WTC11 (cell line): ENCODE data around the gene PLA2G5. TPM values are rescaled to one million over a fixed set of nuclear protein-coding genes. Genes with fewer than 3 reads are reported as not detected.

Source experiments
- ATAC-seq: fragments of 200-7000 bp; cut with Tn5 transposase; 2 replicates; pipeline ENCODE4 v1.10.0; 2021; ENCODE audit warnings: mild to moderate bottlenecking, moderate library complexity
- CTCF ChIA-PET: fragments of 300-600 bp; sonication (Branson Sonifier 250); formaldehyde crosslinking; loops from one replicate; lab custom pipeline; 2021; ENCODE audit warnings: antibody characterized with exemption; lab: Charles Lee
- POLR2A ChIA-PET: fragments of 350-600 bp; sonication (Branson Sonifier 250); formaldehyde crosslinking; loops from one replicate; lab custom pipeline; 2021; ENCODE audit warnings: antibody characterized with exemption; lab: Charles Lee
- DNase-seq: peaks from one replicate; pipeline ENCODE4 v3.0.0; 2021; ENCODE audit warnings: low spot score
- H3K27ac Mint-ChIP-seq: 2 replicates; pipeline ENCODE4 v1.8.0; 2021; ENCODE audit warnings: mixed read lengths
- H3K27me3 Mint-ChIP-seq: 2 replicates; pipeline ENCODE4 v1.8.0; 2021; ENCODE audit warnings: low read depth, mild to moderate bottlenecking, moderate library complexity, mixed read lengths
- H3K36me3 Mint-ChIP-seq: 2 replicates; pipeline ENCODE4 v1.8.0; 2021; ENCODE audit warnings: mixed read lengths
- H3K4me1 Mint-ChIP-seq: 2 replicates; pipeline ENCODE4 v1.8.0; 2022; ENCODE audit warnings: mixed read lengths
- H3K4me3 Mint-ChIP-seq: 2 replicates; pipeline ENCODE4 v1.8.0; 2021; ENCODE audit warnings: mild to moderate bottlenecking, moderate library complexity, mixed read lengths
- H3K9me3 Mint-ChIP-seq: 2 replicates; pipeline ENCODE4 v1.8.0; 2021; ENCODE audit warnings: mixed read lengths
- CREB1 ChIP-seq: sonication (generic); formaldehyde crosslinking; IDR thresholded peaks from 2 replicates; pipeline ENCODE4 v1.8.0; 2023; ENCODE audit warnings: mild to moderate bottlenecking, missing genetic modification reagents
- CREM ChIP-seq: sonication (generic); formaldehyde crosslinking; IDR thresholded peaks from 2 replicates; pipeline ENCODE4 v1.8.1; 2022; ENCODE audit warnings: mild to moderate bottlenecking, missing genetic modification reagents, moderate library complexity
- ELF4 ChIP-seq: sonication (generic); formaldehyde crosslinking; IDR thresholded peaks from 2 replicates; pipeline ENCODE4 v1.8.1; 2022; ENCODE audit warnings: low read depth, mild to moderate bottlenecking, moderate library complexity, missing genetic modification reagents
- FOXP1 ChIP-seq: sonication (generic); formaldehyde crosslinking; IDR thresholded peaks from 2 replicates; pipeline ENCODE4 v1.8.0; 2022; ENCODE audit warnings: missing genetic modification reagents, mild to moderate bottlenecking, moderate library complexity, borderline replicate concordance
- GABPB1 ChIP-seq: sonication (generic); formaldehyde crosslinking; IDR thresholded peaks from 2 replicates; pipeline ENCODE4 v1.8.1; 2023; ENCODE audit warnings: mild to moderate bottlenecking, missing genetic modification reagents
- GRHL2 ChIP-seq: fragments of 250-450 bp; sonication (Bioruptor Pico); IDR thresholded peaks from 2 replicates; pipeline ENCODE4 v1.8.0; 2022; ENCODE audit warnings: mild to moderate bottlenecking, moderate library complexity; ENCODE audit not compliant: insufficient replicate concordance, severe bottlenecking
- MYBL2 ChIP-seq: sonication (generic); formaldehyde crosslinking; IDR thresholded peaks from 2 replicates; pipeline ENCODE4 v1.8.1; 2023; ENCODE audit warnings: mild to moderate bottlenecking, moderate library complexity, missing genetic modification reagents
- NR1H2 ChIP-seq: sonication (generic); formaldehyde crosslinking; IDR thresholded peaks from 2 replicates; pipeline ENCODE4 v1.9.0; 2021; ENCODE audit warnings: mild to moderate bottlenecking, moderate library complexity, missing genetic modification reagents
- NR2C2 ChIP-seq: sonication (generic); formaldehyde crosslinking; IDR thresholded peaks from 2 replicates; pipeline ENCODE4 v1.8.0; 2022; ENCODE audit warnings: mild to moderate bottlenecking, missing genetic modification reagents
- SOX15 ChIP-seq: fragments of 250-450 bp; sonication (Bioruptor Pico); IDR thresholded peaks from 2 replicates; pipeline ENCODE4 v1.9.0; 2021; ENCODE audit warnings: mild to moderate bottlenecking
- ZNF423 ChIP-seq: fragments of 250-450 bp; sonication (Bioruptor Pico); IDR thresholded peaks from 2 replicates; pipeline ENCODE4 v2.1.2; 2022; ENCODE audit warnings: mild to moderate bottlenecking, moderate library complexity
- ZNF671 ChIP-seq: fragments of 250-450 bp; sonication (Bioruptor Pico); IDR thresholded peaks from 2 replicates; pipeline ENCODE4 v1.8.0; 2021; ENCODE audit warnings: mild to moderate bottlenecking
- total RNA-seq: library from RNA; stranded (reverse); gene quantifications from 3 replicates; pipeline ENCODE4 v1.2.3, GENCODE V29; 2021
- TF ChIP-seq, protein P1 (sequence below): sonication (generic); formaldehyde crosslinking; IDR thresholded peaks from 2 replicates; pipeline ENCODE4 v1.8.1; 2023; ENCODE audit warnings: mild to moderate bottlenecking, missing genetic modification reagents, borderline replicate concordance
- TF ChIP-seq, protein P2 (sequence below): sonication (generic); formaldehyde crosslinking; IDR thresholded peaks from 2 replicates; pipeline ENCODE4 v1.8.0; 2022; ENCODE audit warnings: mild to moderate bottlenecking, missing genetic modification reagents
- TF ChIP-seq, protein P3 (sequence below): fragments of 250-450 bp; sonication (Bioruptor Pico); IDR thresholded peaks from 2 replicates; pipeline ENCODE4 v1.9.0; 2021; ENCODE audit warnings: moderate library complexity, mild to moderate bottlenecking, inconsistent platforms, borderline replicate concordance
- TF ChIP-seq, protein P4 (sequence below): sonication (generic); formaldehyde crosslinking; IDR thresholded peaks from 2 replicates; pipeline ENCODE4 v1.8.1; 2022; ENCODE audit warnings: missing genetic modification reagents, borderline replicate concordance
- TF ChIP-seq, protein P5 (sequence below): sonication (generic); formaldehyde crosslinking; IDR thresholded peaks from 2 replicates; pipeline ENCODE4 v1.8.0; 2022; ENCODE audit warnings: mild to moderate bottlenecking, missing genetic modification reagents
- TF ChIP-seq, protein P6 (sequence below): sonication (generic); formaldehyde crosslinking; conservative IDR thresholded peaks from 2 replicates; pipeline ENCODE4 v1.8.1; 2022; ENCODE audit warnings: mild to moderate bottlenecking, missing genetic modification reagents

Gene PLA2G5
- total RNA-seq, 1 experiment from 2014 or later, result not detected

DNA sequence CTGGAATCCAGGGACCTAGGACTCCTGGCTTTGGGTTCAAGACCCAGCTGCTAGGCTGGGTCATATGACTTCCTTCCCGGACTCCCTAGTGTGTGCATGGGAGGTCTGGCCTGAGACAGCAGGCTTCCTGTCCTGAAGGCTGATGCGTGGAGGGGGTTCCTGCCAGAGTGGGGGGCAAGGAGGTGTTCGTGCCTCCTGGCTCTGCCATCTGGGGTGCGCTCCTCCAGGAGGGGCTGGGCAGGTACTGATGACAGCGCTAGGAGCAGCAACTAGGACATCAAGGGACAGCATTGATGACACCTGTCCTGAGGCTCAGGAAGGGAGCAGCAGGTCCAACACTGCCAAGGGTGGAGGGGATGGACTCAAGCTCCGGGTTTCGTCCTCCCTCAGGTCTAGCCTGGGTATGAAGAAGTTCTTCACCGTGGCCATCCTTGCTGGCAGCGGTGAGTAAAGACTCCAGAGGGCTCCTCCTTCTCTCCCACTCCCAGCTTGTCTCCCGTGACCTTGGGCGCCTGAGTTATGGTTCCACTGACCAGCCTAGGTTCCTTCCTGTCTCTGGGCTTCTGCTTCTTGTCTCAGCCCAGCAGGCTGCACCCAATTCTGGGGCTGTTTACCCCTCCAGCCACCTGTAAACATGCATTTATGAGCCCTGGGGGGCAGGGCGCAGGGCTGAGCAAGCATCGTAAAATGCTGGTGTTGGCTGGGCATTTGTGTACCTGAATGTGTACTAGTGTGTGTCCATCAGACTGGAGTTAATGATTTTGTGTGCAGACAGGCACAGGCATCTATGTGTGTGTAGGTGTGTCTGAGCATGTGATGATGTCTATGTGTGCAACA is 70.0 kb downstream of the PLA2G5 start:
- DNase-seq, result no peak
- TF ChIP-seq CREB1 (CRISPR knock-in tag) (no peak), NR2C2 (no peak)
- ATAC-seq, result no peak
- H3K27me3 Mint-ChIP-seq, result 0 out of 2 replicates have a peak, but pooled peaks cover 3% of the 10 kb centered on the region
- H3K9me3 Mint-ChIP-seq, result peaks cover 11% of the 10 kb centered on the region
- peaks cover 8% of the 10 kb centered on the region for H3K36me3 Mint-ChIP-seq
- H3K4me3 Mint-ChIP-seq, result no peak overlapping the region
- H3K4me1 Mint-ChIP-seq, result no peaks in the 10 kb centered on the region
- POLR2A ChIA-PET, result no interaction called here
- CTCF ChIA-PET, result no interaction called here
- no peak overlapping the region; the same call in 1 of the 2 replicates for H3K27ac Mint-ChIP-seq

DNA sequence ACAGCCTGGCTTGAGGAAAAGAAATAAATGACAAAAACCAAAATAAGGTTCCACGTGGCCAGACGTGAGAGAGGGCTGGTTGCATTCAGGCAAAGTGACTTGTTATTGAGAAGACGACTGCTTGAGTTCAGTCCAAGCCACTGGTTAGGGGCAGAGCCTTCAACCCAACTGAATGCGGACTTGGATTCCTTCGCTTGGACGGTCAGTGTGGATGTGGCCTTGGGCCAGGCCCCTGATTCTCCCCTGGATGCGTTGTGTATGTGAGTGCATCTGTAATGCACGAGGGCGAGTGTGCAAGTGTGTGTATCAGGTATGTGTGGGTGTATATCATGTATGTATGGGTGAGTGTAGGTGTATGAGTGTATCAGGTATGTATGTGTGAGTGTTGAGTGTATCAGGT is 71.0 kb downstream of the PLA2G5 start:
- Mint-ChIP-seq H3K4me1 (no peaks in the 10 kb centered on the region), H3K27me3 (0 out of 2 replicates have a peak, but pooled peaks cover 3% of the 10 kb centered on the region), H3K9me3 (peaks cover 11% of the 10 kb centered on the region), H3K4me3 (no peak overlapping the region), H3K36me3 (peaks cover 8% of the 10 kb centered on the region), H3K27ac (no peak overlapping the region)
- DNase-seq (no peak), ATAC-seq (no peak)
- CTCF ChIA-PET, result no interaction called here
- POLR2A ChIA-PET, result no interaction called here
- TF ChIP-seq, protein P1, sequence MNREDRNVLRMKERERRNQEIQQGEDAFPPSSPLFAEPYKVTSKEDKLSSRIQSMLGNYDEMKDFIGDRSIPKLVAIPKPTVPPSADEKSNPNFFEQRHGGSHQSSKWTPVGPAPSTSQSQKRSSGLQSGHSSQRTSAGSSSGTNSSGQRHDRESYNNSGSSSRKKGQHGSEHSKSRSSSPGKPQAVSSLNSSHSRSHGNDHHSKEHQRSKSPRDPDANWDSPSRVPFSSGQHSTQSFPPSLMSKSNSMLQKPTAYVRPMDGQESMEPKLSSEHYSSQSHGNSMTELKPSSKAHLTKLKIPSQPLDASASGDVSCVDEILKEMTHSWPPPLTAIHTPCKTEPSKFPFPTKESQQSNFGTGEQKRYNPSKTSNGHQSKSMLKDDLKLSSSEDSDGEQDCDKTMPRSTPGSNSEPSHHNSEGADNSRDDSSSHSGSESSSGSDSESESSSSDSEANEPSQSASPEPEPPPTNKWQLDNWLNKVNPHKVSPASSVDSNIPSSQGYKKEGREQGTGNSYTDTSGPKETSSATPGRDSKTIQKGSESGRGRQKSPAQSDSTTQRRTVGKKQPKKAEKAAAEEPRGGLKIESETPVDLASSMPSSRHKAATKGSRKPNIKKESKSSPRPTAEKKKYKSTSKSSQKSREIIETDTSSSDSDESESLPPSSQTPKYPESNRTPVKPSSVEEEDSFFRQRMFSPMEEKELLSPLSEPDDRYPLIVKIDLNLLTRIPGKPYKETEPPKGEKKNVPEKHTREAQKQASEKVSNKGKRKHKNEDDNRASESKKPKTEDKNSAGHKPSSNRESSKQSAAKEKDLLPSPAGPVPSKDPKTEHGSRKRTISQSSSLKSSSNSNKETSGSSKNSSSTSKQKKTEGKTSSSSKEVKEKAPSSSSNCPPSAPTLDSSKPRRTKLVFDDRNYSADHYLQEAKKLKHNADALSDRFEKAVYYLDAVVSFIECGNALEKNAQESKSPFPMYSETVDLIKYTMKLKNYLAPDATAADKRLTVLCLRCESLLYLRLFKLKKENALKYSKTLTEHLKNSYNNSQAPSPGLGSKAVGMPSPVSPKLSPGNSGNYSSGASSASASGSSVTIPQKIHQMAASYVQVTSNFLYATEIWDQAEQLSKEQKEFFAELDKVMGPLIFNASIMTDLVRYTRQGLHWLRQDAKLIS (CRISPR knock-in tag), result no peak
- TF ChIP-seq MYBL2, result no peak
- TF ChIP-seq, protein P2, sequence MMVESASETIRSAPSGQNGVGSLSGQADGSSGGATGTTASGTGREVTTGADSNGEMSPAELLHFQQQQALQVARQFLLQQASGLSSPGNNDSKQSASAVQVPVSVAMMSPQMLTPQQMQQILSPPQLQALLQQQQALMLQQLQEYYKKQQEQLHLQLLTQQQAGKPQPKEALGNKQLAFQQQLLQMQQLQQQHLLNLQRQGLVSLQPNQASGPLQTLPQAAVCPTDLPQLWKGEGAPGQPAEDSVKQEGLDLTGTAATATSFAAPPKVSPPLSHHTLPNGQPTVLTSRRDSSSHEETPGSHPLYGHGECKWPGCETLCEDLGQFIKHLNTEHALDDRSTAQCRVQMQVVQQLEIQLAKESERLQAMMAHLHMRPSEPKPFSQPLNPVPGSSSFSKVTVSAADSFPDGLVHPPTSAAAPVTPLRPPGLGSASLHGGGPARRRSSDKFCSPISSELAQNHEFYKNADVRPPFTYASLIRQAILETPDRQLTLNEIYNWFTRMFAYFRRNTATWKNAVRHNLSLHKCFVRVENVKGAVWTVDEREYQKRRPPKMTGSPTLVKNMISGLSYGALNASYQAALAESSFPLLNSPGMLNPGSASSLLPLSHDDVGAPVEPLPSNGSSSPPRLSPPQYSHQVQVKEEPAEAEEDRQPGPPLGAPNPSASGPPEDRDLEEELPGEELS, result no peak
- TF ChIP-seq, protein P3, sequence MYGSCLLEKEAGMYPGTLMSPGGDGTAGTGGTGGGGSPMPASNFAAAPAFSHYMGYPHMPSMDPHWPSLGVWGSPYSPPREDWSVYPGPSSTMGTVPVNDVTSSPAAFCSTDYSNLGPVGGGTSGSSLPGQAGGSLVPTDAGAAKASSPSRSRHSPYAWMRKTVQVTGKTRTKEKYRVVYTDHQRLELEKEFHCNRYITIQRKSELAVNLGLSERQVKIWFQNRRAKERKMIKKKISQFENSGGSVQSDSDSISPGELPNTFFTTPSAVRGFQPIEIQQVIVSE (CRISPR knock-in tag), result no peak
- TF ChIP-seq, protein P4, sequence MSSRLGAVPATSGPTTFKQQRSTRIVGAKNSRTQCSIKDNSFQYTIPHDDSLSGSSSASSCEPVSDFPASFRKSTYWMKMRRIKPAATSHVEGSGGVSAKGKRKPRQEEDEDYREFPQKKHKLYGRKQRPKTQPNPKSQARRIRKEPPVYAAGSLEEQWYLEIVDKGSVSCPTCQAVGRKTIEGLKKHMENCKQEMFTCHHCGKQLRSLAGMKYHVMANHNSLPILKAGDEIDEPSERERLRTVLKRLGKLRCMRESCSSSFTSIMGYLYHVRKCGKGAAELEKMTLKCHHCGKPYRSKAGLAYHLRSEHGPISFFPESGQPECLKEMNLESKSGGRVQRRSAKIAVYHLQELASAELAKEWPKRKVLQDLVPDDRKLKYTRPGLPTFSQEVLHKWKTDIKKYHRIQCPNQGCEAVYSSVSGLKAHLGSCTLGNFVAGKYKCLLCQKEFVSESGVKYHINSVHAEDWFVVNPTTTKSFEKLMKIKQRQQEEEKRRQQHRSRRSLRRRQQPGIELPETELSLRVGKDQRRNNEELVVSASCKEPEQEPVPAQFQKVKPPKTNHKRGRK (CRISPR knock-in tag), result no peak
- TF ChIP-seq, protein P5, sequence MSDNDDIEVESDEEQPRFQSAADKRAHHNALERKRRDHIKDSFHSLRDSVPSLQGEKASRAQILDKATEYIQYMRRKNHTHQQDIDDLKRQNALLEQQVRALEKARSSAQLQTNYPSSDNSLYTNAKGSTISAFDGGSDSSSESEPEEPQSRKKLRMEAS (CRISPR knock-in tag), result no peak
- no peak for TF ChIP-seq ZNF671 (CRISPR knock-in tag)
- no peak for TF ChIP-seq GRHL2 (CRISPR knock-in tag)
- TF ChIP-seq NR1H2 (CRISPR knock-in tag), result no peak
- no peak for TF ChIP-seq ELF4
- TF ChIP-seq NR2C2, result no peak

DNA sequence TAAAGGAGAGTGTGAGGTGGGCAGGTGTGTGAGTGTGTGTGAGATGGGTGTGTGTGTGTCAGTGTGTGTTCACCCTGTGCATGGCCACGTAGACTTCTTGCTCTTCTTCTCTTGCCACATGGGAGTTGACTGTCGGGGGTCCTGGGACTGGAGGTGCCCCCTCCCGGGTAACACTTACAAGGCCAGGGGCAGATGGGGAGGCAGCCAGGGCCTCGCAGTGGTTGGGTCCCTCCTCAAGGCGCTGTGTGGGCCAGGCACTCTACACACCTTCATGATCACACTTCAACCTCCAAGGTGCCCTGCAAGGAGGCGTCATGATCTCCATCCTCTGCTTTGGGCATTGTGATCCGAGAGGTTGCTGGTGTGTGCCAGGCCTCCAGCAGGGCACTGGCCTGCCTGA is 71.5 kb downstream of the PLA2G5 start:
- 0 out of 2 replicates have a peak, but pooled peaks cover 3% of the 10 kb centered on the region for H3K27me3 Mint-ChIP-seq
- ATAC-seq, result no peak
- H3K4me1 Mint-ChIP-seq, result no peaks in the 10 kb centered on the region
- H3K27ac Mint-ChIP-seq, result no peak overlapping the region
- H3K9me3 Mint-ChIP-seq, result peaks cover 11% of the 10 kb centered on the region
- H3K36me3 Mint-ChIP-seq, result peaks cover 8% of the 10 kb centered on the region
- no peak for DNase-seq
- CTCF ChIA-PET, result interaction anchor here (1.3 kb wide), 1 partner anchor 167 kb away, joined by 5 read pairs; no protein-coding TSS in a partner anchor
- no peak overlapping the region for H3K4me3 Mint-ChIP-seq
- POLR2A ChIA-PET, result no interaction called here
- TF ChIP-seq SOX15 (CRISPR knock-in tag), result no peak
- TF ChIP-seq, protein P6, sequence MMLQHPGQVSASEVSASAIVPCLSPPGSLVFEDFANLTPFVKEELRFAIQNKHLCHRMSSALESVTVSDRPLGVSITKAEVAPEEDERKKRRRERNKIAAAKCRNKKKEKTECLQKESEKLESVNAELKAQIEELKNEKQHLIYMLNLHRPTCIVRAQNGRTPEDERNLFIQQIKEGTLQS, result no peak
- TF ChIP-seq CREM (CRISPR knock-in tag), result no peak
- no peak for TF ChIP-seq FOXP1 (CRISPR knock-in tag)
- no peak for TF ChIP-seq GABPB1 (CRISPR knock-in tag)
- TF ChIP-seq GRHL2 (CRISPR knock-in tag), result no peak
- TF ChIP-seq, protein P2, result no peak
- TF ChIP-seq ZNF423 (CRISPR knock-in tag), result no peak
- no peak for TF ChIP-seq NR2C2
- no peak for TF ChIP-seq MYBL2
